AG04449 (cell line): ENCODE data around the gene RBM33.

Experiments used
- CTCF ChIA-PET: fragments of 350-600 bp; formaldehyde crosslinking; extraction: SDS; loops from one replicate; lab custom pipeline; 2021; ENCODE audit warnings: antibody characterized with exemption; lab: Yijun Ruan, JAX
- POLR2A ChIA-PET: fragments of 400-600, 350-600 bp; formaldehyde crosslinking; extraction: SDS; loops from one replicate; lab custom pipeline; 2020; ENCODE audit warnings: antibody characterized with exemption, inconsistent platforms; lab: Yijun Ruan, JAX
- DNase-seq: peaks from one replicate; pipeline ENCODE4 v3.0.0-alpha.2; 2010; ENCODE audit warnings: low read depth, low spot score
- H3K4me3 ChIP-seq: 2 replicates; pipeline ENCODE4 v1.5.1; 2011; ENCODE audit warnings: low read depth, mild to moderate bottlenecking, control low read depth, low read length
- CTCF ChIP-seq: IDR thresholded peaks from one replicate; pipeline ENCODE4 v1.5.1; 2011; ENCODE audit warnings: mild to moderate bottlenecking, moderate library complexity, low read length, control low read depth, inconsistent platforms; ENCODE audit not compliant: insufficient read depth; ENCODE audit errors: missing control alignments

The RBM33 gene

GRCh38 chr7:155603205-155603857, 41.1 kb upstream of the RBM33 start:
- ChIA-PET CTCF (interaction anchor here (1.2 to 15.0 kb wide), 5 partner anchors 10 to 167 kb away, joined by 3 to 410 read pairs (median 5); no protein-coding TSS in a partner anchor), POLR2A (no interaction called here)
- TF ChIP-seq CTCF: no peak
- no peak overlapping the region for H3K4me3 ChIP-seq
- no peak for DNase-seq

- no peak overlapping the region for H3K4me3 ChIP-seq
- ChIA-PET CTCF (interaction anchor here (1.2 to 15.0 kb wide), 5 partner anchors 9 to 167 kb away, joined by 4 to 410 read pairs (median 5); no protein-coding TSS in a partner anchor), POLR2A (no interaction called here)
- no peak for TF ChIP-seq CTCF
- no peak for DNase-seq
These were observed 40.5 kb upstream of the RBM33 start for GRCh38 chr7:155603858-155604503.

GRCh38 chr7:155604504-155604997, 39.9 kb upstream of the RBM33 start:
- TF ChIP-seq CTCF: no peak
- no peak overlapping the region for H3K4me3 ChIP-seq
- ChIA-PET POLR2A (no interaction called here), CTCF (interaction anchor here (1.3 to 15.0 kb wide), 4 partner anchors 9 to 166 kb away, joined by 4 to 410 read pairs (median 97); no protein-coding TSS in a partner anchor)
- no peak for DNase-seq

GRCh38 chr7:155609185-155609584, 35.3 kb upstream of the RBM33 start:
- no peak overlapping the region for H3K4me3 ChIP-seq

GRCh38 chr7:155610633-155611193, 33.7 kb upstream of the RBM33 start:
- DNase-seq: no peak
- no peak overlapping the region for H3K4me3 ChIP-seq
- CTCF ChIA-PET: no interaction called here
- POLR2A ChIA-PET: no interaction called here
- TF ChIP-seq CTCF: no peak

More at GRCh38 chr7:155609185-155609584, 35.3 kb upstream of the RBM33 start:
- CTCF ChIA-PET: interaction anchor here (4.0 kb wide), 1 partner anchor 11 kb away, joined by 28 read pairs; no protein-coding TSS in a partner anchor
- no peak for TF ChIP-seq CTCF
- POLR2A ChIA-PET: no interaction called here
- DNase-seq: no peak
